ENCODE measurements around the gene FAM120B.

The FAM120B gene

DNA sequence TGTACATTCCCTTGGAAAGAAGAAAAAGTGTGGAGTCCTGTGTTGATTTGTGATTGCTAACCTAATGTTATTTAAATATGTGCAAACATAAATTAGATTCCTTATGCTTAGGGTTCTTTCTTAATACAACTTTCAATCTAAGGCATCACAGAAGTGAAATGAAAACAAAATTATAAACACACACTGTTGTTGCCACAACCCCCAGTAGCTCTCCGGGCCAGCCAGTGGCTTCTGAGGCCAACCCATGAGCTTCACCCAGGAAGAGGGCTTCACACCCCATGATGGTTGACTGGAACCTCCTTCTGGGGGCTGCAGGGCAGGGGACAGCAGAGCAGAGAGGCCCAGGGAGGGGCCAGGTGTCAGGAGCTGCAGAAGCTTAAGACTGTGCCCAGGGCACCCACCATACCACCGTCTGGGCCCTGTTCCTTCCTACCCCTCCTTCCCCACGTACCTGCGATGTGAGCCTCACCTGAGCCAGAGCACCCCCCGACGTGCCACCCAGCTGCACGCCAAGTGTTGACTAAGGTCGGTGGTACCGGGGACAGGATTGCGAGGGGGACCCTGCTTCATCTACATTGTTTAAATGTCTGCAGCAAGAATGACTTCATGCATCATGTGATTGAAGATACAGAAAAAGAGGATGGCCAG is 110.5 kb downstream of the FAM120B start:
- no peak for DNase-seq (ENCODE audit: low read depth in 2 of 3, low spot score in 2 of 3)

DNA sequence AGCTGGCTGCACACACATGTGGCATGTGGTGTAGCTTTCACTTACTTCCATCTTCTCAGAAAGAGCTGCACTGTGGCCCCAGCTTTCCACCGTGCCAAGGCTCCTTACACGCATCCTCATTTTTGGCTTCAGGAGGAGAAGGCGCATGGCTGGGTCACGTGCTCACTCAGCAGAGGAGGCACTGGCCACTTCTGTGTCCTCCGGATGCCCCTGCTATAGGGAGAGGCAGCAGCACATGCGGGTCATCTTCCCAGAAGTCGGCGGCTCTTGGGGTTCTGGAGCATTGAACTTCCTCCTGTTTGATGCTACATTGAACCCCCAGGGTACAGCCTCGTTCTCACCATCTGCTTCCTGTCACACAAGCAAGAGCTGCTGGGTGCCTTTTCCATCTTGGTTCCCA is 111.3 kb downstream of the FAM120B start:
- no peak for DNase-seq (ENCODE audit: low read depth in 2 of 3, low spot score in 2 of 3)

DNA sequence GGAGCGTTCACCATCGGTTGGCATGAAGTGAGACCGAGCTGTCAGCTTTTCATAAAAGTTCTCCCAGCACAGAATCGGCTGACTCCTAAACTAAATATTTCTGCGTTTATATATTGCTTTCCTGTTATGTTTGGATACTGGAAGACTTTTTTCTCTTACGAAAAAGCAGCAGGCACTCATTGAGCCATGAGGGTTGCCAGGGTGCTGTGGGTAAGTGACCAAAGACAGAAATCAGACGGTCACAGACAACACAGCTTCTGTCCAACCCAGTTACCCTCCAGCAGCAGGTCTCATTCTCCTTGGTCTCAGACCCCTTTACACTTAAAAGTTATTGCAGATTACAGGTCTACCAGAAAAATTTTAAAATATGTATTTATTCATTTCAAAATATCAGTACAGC is 113.7 kb downstream of the FAM120B start:
- no peak for DNase-seq (ENCODE audit: low read depth in 2 of 3, low spot score in 2 of 3)

DNA sequence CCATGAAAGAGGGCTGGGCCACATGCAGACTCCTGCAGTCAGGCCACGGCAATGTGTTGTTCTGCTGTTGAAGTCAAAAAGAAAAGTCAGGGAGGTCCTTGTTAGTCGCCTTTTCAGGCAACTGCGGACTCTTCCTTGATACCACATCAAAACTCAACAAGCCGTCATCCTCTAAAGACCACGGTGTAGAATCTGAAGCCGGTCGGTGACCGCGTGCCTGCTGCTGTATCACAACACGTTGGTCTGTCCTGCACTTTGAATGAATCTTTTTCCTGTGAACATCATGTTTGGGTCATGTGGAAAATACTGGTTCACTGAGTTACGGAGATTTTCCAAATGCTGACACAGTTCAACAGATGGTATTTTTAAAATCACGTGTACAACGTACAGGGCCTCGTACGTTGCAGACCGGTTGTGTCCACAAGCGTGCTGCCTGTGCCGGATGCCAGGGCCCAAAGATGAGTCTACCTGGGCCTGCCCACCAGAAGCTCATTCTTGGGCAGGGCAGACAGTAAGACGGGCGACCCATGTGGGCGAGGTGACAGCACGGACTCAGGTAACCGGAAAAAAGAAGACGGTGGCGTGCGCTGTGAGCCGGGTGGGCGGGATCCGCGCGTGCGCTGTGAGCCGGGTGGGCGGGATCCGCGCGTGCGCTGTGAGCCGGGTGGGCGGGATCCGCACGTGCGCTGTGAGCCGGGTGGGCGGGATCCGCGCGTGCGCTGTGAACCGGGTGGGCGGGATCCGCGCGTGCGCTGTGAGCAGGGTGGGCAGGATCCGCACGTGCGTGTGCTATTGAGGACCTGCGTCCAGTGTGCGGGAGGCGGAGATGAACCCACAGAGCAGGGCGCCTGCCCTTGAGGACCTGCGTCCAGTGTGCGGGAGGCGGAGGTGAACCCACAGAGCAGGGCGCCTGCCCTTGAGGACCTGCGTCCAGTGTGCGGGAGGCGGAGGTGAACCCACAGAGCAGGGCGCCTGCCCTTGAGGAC is 114.5 kb downstream of the FAM120B start:
- DNase-seq (ENCODE audit: low read depth in 2 of 3, low spot score in 2 of 3) = no peak

DNA sequence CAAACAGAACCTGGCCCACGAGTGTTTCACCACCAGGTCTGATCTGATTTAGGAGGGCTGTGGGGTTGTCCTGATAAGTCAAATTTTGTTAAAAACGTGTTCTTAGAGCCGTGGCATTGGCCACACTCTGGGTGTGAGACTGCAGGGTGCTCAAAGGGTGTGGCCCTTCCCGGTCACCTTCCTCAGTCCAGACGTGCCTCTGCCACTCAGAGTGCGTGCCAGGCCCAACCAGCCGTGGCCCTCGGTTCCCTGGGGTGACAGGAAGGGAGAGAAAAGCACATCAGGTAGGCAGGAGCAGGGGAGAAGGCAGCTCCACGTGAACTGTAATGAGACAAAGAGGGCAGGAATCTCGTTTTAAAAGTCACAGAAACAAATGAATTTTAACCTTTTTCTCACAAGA is 115.4 kb downstream of the FAM120B start:
- DNase-seq (ENCODE audit: low read depth in 2 of 3, low spot score in 2 of 3) = no peak

DNA sequence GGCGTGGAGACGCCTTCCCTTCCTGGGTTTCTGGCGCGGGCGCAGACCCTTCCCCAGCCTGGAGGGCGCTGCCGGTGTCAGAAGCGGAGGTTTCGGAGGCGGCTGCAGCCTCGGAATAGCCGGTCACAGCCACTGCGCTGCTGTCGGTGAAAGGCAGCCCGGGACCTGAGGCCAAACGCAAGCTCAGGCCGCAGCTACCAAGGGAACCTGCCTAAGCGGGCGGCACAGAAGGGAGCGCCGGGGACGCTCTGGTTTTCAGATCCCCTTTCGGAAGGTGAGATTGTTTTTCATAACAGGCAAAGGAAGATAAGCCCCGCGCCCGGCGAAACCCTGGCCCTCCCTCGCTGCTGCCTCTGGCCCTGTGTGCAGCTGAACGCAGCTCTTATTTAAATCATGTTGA is 116.5 kb downstream of the FAM120B start:
- DNase-seq (ENCODE audit: low read depth in 2 of 3, low spot score in 2 of 3) = no peak

DNA sequence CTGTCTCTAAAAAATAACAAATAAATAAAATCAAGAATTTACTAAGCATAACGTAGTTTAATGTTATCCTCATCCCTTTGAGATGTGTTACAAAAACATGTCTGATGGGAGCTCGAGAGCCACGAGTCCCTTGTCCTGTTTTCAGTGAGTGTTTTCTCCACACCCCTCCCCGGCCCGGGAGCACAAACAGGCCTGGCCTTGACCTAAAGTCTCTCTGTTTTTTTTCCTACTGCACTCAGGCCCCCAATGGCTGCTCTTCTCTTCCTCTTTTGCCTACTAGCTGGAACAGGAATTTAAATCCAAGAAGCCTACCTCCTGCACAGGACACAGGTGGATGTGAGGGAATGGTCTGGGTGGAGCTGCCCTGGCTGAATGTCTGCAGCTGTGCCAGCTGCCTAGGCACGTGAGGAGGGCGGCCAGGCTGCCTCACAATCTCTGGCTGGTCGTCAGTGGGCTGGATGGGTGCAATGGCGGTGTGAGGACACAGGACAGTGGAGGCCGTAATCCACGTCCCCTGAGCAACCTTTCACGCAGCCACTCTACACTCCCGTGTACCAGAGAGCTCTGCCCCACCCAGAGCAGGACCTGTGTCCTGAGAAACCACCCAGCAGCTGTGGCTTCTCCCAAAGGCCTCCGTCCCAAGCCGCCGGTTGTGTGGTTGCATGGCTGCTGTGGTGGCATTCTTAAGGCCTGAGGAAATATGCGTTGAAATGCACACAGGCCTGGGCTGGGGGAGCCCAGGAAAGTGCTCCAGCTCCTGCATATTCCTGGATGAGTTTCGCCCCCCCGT is 117.5 kb downstream of the FAM120B start:
- no peak for DNase-seq (ENCODE audit: low read depth in 2 of 3, low spot score in 2 of 3)

DNA sequence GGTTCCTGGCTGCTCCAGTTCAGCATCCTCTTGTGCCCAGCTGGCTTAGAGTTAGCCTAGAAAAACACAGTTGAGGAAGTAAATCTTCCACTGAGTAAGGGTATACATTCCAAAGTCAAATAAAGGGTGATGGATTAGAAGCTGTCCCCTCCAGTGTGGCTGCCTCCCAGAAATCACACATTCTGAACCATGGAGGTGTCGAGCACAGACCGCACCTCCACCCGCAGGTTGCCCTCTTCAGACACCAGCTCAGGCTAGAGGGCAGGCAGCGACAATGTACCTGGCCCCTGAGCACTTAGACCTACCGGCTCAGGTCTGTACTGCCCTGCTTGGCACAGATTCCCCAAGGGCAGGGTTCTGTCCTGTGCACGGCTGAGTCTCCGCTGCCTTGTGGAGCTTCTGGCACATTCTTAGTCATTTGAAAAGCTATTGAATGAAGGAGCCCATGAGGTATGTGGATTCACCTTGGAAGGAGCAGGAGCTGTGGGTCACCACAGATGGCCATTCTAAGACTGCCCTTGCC is 118.1 kb downstream of the FAM120B start:
- no peak for DNase-seq (ENCODE audit: low read depth in 2 of 3, low spot score in 2 of 3)

DNA sequence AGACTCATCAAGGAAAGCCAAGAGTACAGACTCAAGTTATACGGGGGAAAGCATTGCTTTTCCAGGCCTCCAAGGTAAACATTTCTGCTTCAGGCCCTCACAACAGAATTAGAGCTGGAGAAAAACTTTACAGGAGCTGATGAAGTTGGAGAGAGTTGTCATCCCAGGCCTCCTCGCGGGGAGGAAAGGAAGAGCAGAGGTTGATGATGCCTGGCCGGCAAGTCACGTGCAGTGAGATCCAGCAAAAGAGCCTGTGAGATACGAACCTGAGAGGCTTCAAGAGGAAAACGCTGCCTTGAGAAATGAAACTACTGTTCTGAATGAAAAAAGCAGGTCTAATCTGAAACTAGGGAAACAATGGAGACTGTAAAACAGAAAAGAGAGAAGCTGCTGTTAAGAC is 122.9 kb downstream of the FAM120B start:
- no peak for DNase-seq (ENCODE audit: low read depth in 2 of 3, low spot score in 2 of 3)

DNA sequence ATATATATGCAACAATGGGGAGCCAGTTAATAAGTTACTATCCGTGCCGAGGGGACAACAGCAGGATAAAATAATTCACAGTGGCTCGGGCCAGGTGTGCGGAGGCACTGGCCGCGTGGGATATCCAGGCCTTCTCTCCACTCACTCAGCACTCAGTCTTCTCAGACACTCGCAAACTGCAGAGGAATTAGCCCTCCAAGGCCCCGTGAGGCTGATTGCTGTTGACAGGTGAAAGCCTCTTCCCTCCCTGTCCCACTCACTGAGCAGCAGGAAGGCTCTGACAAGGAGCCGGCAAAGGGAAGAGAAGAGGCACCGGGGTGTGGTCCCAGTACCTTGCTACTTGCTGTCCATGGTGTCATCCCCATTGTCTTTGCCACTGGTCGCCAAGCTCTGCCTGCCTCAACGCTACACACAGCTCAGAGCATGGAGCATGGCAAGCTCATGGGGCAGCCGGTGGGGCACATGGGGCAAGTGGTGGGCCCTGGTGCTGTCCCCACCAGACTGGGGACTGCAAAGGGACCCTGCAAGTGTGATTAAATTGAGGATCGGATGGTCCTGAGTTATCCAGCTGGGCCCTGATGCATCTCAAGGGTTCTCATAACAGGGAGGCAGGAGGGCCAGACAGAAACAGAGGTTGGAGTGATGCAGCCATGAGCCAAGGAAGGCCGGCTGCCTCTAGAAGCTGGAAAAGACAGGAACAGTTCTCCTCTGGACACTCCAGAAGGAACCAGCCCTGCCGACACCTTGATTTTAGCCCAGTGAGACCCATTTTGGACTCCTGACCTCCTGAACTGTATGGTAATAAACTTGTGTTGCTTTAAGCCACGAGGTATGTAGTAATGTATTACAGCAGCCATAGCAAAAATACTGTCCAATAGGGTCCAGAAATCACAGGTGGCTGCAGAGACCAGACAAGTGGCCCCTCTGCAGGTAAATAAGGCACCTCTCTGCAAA is 126.9 kb downstream of the FAM120B start:
- DNase-seq (ENCODE audit: low read depth in 2 of 3, low spot score in 2 of 3) = no peak

DNA sequence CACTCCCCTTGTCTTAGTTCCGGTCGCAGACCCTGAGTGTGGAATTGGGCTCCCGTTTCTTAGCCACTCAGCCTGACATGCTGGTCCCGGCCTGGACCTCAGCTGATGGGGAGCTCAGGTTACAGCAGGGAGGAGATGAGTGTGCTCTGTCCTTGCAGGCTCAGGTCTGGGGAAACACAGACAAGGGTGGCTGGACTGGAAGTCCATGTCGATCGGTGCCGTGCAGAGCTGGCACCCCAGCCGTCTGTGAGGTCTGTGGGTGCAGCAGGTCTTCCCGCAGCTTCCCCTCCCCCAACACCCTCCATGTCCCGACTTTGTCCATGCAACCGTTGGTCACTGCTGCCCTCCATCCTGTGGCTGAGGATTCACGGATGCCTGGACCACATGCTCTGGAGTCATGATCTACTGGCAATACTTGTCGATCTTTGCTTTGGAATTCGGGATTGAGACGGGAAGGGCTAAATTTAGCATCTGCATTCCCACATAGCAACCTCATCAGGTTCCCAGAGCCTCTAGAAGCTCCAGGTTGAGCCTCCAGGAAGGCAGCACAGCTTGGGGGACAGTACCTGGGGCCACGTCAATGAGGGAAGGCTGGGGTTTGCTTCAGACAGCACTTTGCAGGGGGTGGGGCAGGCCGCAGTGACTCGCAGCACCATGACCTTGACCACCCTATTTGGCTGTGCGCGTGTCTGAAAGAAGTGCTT is 127.7 kb downstream of the FAM120B start:
- DNase-seq (ENCODE audit: low read depth in 2 of 3, low spot score in 2 of 3) = no peak

DNA sequence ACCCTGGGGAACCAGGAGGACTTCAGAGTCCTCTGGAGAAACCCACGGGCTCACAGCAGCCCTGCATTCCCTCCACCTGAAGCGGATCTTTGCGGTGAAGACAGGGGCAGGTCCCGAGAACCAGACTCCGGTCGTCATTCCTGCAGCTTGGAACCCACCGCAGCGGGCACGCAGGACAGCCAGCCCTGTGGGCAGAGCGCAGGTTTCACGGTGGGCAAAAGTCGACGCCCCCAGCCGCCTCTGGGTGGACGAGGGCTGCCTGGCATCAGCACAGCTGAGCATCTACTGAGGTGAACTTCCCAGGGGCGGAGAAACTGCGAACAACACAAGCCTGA is 128.2 kb downstream of the FAM120B start:
- no peak for DNase-seq (ENCODE audit: low read depth in 2 of 3, low spot score in 2 of 3)

DNA sequence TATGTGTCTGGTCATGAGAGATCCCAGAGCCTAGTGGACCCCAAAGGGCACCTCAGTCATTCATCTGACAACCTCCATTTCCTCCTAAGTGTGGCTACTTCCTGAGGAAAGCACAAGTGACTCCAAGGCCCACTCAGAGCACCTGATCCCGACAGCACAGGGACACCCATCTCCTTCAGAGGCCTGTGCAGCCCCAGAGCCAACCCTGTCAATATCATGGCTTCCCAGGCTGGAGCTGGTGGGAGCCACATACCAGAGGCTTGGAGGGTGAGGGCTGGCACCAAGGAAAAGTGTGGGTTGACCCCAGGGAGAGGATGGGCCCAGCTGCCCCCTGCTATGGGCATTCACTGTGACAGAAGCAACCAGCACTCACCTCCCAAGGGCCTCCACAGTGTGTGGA is 129.2 kb downstream of the FAM120B start:
- DNase-seq (ENCODE audit: low read depth in 2 of 3, low spot score in 2 of 3) = no peak

DNA sequence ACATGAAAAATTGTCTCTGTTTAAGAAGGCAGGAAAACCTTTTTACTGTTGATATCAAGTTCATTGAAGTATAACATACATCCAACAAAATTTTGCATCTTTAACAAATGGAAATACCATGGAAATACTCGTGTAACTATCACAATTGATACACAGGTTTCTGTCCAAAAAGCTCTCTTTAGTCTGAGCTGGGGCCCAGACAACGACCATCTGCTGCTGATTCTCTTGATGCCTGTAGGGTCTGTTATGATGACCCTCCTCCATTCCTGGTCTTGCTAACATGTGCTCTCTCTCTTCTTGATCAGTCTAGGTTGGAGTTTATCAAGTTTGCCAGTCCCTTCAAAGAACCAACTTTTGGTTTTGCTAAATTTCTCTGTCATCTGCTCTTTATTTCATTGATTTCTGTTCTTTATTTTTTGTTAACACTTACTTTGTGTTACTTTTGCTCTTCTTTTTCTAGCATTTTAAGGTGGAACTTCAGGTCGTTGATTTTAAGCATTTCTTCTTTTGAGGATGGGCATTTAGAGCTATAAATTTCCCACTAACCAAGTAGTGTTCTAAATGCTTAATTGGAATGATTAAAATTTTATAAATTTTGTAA is 129.8 kb downstream of the FAM120B start:
- DNase-seq (ENCODE audit: low read depth in 2 of 3, low spot score in 2 of 3) = no peak

DNA sequence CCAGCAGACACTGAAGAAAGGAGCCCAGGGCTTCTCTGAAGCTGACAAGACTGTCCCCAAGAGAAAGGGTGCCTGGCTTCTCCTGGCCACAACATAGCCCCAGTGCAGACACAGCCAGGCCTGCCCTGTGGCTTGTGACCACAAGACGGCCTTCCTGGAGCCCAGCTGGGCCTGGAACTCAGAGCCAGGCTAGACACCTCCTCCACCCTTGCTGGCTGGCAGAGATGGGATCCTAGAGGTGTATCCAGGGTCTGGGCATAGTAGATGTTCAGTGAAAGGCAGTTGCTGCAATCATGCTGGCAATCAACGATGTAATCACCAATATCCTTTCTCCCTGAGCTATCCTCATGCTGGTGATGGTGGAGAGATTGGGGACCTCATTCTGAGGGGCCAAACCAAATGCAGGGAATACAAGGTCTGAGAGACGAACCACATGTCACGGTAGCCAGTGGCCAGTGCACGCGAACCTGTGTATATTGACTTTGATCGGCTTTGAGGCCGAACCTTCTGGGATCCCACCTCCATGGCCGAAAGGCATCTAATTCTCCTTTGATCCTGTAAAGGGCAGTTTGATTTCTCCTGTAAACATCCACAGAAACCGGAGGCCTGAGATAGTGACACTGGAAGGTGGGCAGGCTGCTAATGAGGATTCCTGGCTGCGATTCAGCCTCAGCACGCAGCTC is 131.3 kb downstream of the FAM120B start:
- no peak for DNase-seq (ENCODE audit: low read depth in 2 of 3, low spot score in 2 of 3)

DNA sequence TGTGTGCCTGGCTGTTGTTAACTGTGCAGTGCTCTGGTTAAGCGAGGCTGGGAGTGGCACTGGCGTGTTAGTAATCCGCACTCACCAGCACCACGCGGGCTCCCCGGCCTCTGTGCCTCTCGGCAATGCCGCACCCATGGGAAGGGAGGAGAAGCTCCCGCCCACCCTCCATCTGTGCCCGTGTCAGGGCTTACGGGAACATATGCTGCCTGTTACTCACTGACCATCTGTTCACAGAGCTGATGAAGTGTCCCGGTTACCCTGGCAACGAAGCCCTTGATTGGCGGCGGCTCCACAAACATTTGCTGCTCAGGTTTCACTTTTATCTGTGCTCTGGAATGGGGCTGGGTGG is 131.8 kb downstream of the FAM120B start:
- peak in 2 of 3 experiments; percentile 14 to 30 for DNase-seq (ENCODE audit: low read depth in 2 of 3, low spot score in 2 of 3)

DNA sequence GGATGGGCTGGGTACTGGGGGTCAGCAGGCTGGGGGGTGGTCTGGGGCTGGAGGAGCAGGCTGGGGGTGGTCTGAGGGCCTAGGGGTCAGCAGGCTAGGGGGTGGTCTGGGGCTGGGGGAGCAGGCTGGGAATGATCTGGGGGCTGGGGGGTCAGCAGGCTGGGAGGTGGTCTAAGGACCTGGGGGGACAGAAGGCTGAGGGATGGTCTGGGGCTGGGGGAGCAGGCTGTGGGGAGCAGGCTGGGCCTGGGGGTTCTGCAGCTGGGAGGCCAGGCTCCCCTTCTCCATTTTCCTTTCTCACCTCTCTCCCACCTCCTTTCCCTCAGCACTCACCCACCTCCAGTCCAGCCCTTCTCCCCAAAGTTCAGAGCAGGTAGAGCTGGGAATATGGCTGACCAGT is 132.3 kb downstream of the FAM120B start:
- no peak for DNase-seq (ENCODE audit: low read depth in 2 of 3, low spot score in 2 of 3)

DNA sequence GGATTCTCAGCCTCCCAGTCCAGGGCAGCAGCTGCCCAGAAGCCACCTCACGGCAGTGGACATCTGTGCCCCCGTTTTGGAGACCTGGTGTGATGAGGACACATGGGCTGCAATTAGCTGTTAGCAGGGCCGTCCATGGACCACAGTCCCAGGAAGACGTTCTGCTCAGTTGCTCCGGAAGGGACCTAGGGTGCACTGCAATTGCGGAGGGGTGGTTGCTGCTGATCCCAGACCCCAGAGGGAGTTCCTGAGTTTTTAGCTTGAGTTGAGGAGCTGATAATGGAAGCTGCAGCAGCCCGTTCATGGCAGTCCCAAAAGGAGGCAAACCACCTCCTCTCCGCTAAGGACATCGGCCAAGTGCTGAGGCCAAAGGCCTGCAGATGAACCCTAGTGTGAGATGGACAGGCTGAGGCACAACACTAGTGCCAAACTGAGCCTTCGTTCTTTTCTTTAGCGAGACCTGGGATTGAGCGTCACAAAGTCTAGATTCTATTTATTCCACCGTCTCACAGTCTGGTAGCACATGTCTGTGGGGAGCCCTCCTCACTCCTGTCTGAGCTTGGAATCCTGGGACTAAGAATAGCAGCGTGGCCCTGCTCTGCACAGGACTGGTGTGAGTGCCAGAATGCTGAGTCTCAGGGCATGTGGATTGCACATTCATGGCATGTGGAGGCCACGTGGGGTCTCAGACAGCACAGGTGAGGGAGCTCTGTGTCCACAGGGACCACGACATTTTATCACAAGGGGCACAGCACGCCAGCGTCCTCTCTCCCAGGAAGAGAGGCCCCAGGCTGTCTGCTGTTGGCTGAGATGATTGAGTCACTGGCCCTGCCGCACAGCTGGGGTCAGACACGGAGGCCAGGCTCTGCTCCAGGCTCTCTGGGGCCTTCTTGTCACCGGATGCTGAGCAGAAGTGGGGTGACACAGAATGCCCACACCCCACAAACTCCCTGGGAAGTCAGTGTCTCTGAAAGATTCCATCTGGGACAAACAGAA is 133.1 kb downstream of the FAM120B start:
- no peak for DNase-seq (ENCODE audit: low read depth in 2 of 3, low spot score in 2 of 3)

Data from activated CD8-positive, alpha-beta memory T cell treated with anti-CD3 and anti-CD28 coated beads for 48 hours (primary cell).